OCI-LY1 (cell line): ENCODE data around the gene TGFBR3L.

Experiments
- CTCF ChIP-seq: fragments of 200-600 bp; sonication (generic), shearing (Covaris generic); IDR thresholded peaks from 2 replicates; pipeline ENCODE4 v1.5.1; 2017; ENCODE audit warnings: mild to moderate bottlenecking, antibody characterized with exemption, low read length, moderate library complexity, mixed read lengths
- EZH2 ChIP-seq: fragments of 200-600 bp; sonication (generic), shearing (Covaris generic); IDR thresholded peaks from 2 replicates; pipeline ENCODE4 v1.8.0; 2017; ENCODE audit warnings: borderline replicate concordance, mixed run types, mild to moderate bottlenecking, antibody characterized with exemption, low read length, moderate library complexity, mixed read lengths

- TF ChIP-seq EZH2 (no peak), CTCF (no peak)
Observed at GRCh38 chr19:7924241-7924640, 9.6 kb downstream of the TGFBR3L start.
